Heart left ventricle (tissue), 16 donors: Measurements from ENCODE around the gene SLC6A20. TPM values are rescaled to one million over a fixed set of nuclear protein-coding genes. Genes with fewer than 3 reads are reported as not detected.

Source experiments
- ATAC-seq, 4 donors: fragments of 200-7000 bp; cut with Tn5 transposase; one replicate each; pipeline ENCODE4 v1.9.1; 2020 to 2022; ENCODE audit warnings: moderate library complexity in 4 of 4, mild to moderate bottlenecking in 3 of 4, moderate number of reproducible peaks in 1 of 4
- DNase-seq, 5 donors: peaks; one replicate each; pipeline ENCODE4 v3.0.0-alpha.2; 2020
- H3K27ac ChIP-seq, 12 donors: fragments of 200-600 bp; sonication (generic) in 4 of 12; one replicate each; pipeline versions ENCODE4 v1.5.0 to v1.8.0; 2016 to 2022; ENCODE audit warnings: mild to moderate bottlenecking in 2 of 12
- H3K27me3 ChIP-seq, 9 donors: fragments of 200-600 bp; sonication (generic) in 2 of 9; one replicate each; pipeline versions ENCODE4 v1.5.1 to v1.8.0; 2016 to 2022; ENCODE audit warnings: mild to moderate bottlenecking in 3 of 9
- H3K36me3 ChIP-seq, 9 donors: fragments of 200-600 bp; sonication (generic) in 2 of 9; one replicate each; pipeline versions ENCODE4 v1.5.0 to v1.8.0; 2018 to 2022; ENCODE audit warnings: mild to moderate bottlenecking in 2 of 9
- H3K4me1 ChIP-seq, 12 donors: fragments of 200-600 bp; sonication (generic) in 4 of 12; one replicate each; pipeline versions ENCODE4 v1.5.0 to v1.8.0; 2016 to 2022; ENCODE audit warnings: mild to moderate bottlenecking in 3 of 12
- H3K4me3 ChIP-seq, 12 donors: fragments of 200-600 bp; sonication (generic) in 4 of 12; one replicate each; pipeline versions ENCODE4 v1.5.0 to v1.8.0; 2017 to 2022; ENCODE audit warnings: mild to moderate bottlenecking in 9 of 12, moderate library complexity in 4 of 12
- H3K9me3 ChIP-seq, 12 donors: fragments of 200-600 bp; sonication (generic) in 4 of 12; one replicate each; pipeline versions ENCODE4 v1.5.0 to v1.8.0; 2016 to 2022; ENCODE audit warnings: mild to moderate bottlenecking in 1 of 12
- POLR2A ChIP-seq, 2 donors: fragments of 450-650 bp; IDR thresholded peaks; one replicate each; pipeline ENCODE4 v1.6.1; 2017; ENCODE audit warnings: antibody characterized with exemption in 2 of 2, mild to moderate bottlenecking in 2 of 2, moderate library complexity in 2 of 2
- whole genome bisulfite sequencing, 4 donors: extraction: QIAGEN DNeasy Blood & Tissue Kit in 2 of 4; methylation state at CpG; one replicate each; pipeline versions ENCODE4 v1.1.5 to v1.1.7; 2013 to 2018; 5-methylcytosine and 5-hydroxymethylcytosine counted together
- intact Hi-C, 10 donors: fragments of 100-400 bp; cut with DNase I; formaldehyde crosslinking; loops; one replicate each; pipeline versions ENCODE4 v1.11.1 to v1.14.2; 2022
- polyA plus RNA-seq, 2 donors: library from polyadenylated mRNA; stranded (reverse); fragments of 200-250 nt; gene quantifications; one replicate each; pipeline ENCODE4 v1.2.3, GENCODE V29; 2013
- total RNA-seq, 9 donors: library from RNA; depleted of rRNA in 2 of 9; stranded (reverse); fragments of >200 nt in 2 of 9; fragmentation: NEBNext Ultra II Directional in 3 of 9; extraction: Animal tissue kit (Norgen Biotek cat#: 25700) in 3 of 9; gene quantifications; one replicate each; pipeline versions ENCODE4 v1.1.0 to v1.2.4, GENCODE V29; 2016 to 2023
- TF ChIP-seq, protein P1 (sequence below), 12 donors: fragments of 200-600 bp; sonication (generic) in 4 of 12; IDR thresholded peaks; one replicate each; pipeline versions ENCODE4 v1.5.0 to v1.8.0; 2018 to 2022; ENCODE audit warnings: antibody characterized with exemption in 12 of 12, mild to moderate bottlenecking in 5 of 12
- donor health status: ischemic (EF 13 %, LVEDD 7.1; RV severe dilation, severe dysfunction).
- donor health status: healthy with polysubstance abuse.
- donor health status: DM: no; HTN: yes; CAD: no.
- donor health status: DM: no; HTN: no; CAD: no.
- donor health status: ischemic (EF 25% LVEDD 6.9; RV normal size, moderate dysfunction).
- donor health status: ischemic (EF 25% LVEDD 5.7; RV mildly dilated, moderate dysfunction).
- donor health status: healthy.
- donor health status: DM: yes; HTN: yes; CAD: no.
- donor health status: ischemic (EF 35%, LVEDD 5.7; RV mildly dilated, moderate dysfunction).
- donor health status: nonischemic (EF 11% LVEDD 7.7; RV severe dilation, severe dysfunction).
- donor health status: DM: yes; HTN: yes; CAD: no.
- donor health status: PGD.
- donor health status: ischemic (EF 29% LVEDD 5.4; RV normal size, mild dysfunction).
- donor health status: nonischemic (EF 23%, LVEDD 6.1; RV moderate dilation, normal function).

SLC6A20 gene
- total and polyA plus RNA-seq, 11 donors = 0.12 to 0.59 (median 0.19) TPM; not detected in 8

DNA sequence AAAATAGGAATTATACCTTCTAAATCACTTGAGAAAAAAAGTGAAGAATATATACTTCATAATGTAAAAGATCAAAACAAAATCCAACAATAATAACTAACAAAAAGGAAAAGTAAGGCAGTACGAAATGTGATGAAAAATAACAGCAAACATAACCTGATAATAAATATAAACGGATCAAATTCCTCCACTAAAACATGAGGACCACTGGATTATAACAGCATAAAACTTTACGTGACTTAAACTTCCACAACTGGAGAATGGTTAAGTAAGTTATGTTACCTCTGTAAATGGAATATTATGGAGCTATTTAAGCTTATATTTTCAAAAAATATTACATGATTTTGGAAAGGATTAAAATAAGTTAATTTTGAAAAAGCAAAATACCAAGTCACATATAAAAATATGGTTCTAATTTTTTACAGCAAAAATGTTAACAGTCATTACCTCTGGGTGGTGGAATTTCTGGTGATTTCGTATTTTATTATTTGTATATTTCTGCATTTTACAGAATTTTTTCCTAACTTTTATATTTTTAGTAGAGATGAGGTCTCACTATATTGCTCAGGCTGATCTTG, 7.0 kb downstream of the SLC6A20 start:
- ATAC-seq = no peak

DNA sequence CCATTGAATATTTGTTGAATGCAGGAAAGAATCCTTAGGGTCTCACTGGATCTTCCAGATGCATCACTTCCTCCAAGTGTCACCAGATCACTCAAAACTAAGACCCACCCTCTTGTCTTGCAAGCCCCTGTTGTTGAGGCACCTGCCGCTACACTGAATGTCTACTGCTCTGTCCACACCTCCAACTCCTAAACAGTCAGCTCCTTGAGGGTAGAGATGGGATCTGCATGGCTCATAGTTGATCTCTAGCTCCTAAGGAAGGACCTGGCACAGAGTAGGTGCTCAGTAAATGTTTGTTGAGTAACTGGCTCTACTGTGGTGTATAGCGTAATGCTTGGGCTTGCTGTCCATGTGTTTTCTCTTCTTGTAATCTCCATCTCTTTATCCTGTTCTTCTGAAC, 8.8 kb downstream of the SLC6A20 start:
- Histone ChIP-seq H3K36me3 (no peaks in the 10 kb centered on the region), H3K4me1 (no peaks in the 10 kb centered on the region), H3K4me3 (no peak overlapping the region), H3K27me3 (no peaks in the 10 kb centered on the region), H3K9me3 (peaks cover 0 to 26% (median 13%) of the 10 kb centered on the region in 12 donors), H3K27ac (no peak overlapping the region)
- intact Hi-C loops = no loop called here
- DNase-seq (no peak), ATAC-seq (no peak)
- no peak for TF ChIP-seq POLR2A (IDR thresholded peaks at IDR 0.05)
- TF ChIP-seq, protein P1, sequence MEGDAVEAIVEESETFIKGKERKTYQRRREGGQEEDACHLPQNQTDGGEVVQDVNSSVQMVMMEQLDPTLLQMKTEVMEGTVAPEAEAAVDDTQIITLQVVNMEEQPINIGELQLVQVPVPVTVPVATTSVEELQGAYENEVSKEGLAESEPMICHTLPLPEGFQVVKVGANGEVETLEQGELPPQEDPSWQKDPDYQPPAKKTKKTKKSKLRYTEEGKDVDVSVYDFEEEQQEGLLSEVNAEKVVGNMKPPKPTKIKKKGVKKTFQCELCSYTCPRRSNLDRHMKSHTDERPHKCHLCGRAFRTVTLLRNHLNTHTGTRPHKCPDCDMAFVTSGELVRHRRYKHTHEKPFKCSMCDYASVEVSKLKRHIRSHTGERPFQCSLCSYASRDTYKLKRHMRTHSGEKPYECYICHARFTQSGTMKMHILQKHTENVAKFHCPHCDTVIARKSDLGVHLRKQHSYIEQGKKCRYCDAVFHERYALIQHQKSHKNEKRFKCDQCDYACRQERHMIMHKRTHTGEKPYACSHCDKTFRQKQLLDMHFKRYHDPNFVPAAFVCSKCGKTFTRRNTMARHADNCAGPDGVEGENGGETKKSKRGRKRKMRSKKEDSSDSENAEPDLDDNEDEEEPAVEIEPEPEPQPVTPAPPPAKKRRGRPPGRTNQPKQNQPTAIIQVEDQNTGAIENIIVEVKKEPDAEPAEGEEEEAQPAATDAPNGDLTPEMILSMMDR (IDR thresholded peaks at IDR 0.05) = no peak
- WGBS, 4 donors = 91 to 97% (median 95%) methylated on average over 2 of the region's 2 CpGs

More for the DNA sequence above, 7.0 kb downstream of the SLC6A20 start:
- intact Hi-C loops = no loop called here
- H3K4me3 ChIP-seq = no peak overlapping the region
- H3K36me3 ChIP-seq = no peaks in the 10 kb centered on the region
- H3K27me3 ChIP-seq = peaks cover 0 to 10% (median 0%) of the 10 kb centered on the region in 9 donors
- peaks cover 0 to 26% (median 13%) of the 10 kb centered on the region in 12 donors for H3K9me3 ChIP-seq
- H3K27ac ChIP-seq = no peak overlapping the region
- 78 to 84% (median 79%) methylated on average over 4 of the region's 4 CpGs for WGBS, 4 donors
- no peak for DNase-seq
- no peaks in the 10 kb centered on the region for H3K4me1 ChIP-seq
- no peak for TF ChIP-seq POLR2A (IDR thresholded peaks at IDR 0.05)

DNA sequence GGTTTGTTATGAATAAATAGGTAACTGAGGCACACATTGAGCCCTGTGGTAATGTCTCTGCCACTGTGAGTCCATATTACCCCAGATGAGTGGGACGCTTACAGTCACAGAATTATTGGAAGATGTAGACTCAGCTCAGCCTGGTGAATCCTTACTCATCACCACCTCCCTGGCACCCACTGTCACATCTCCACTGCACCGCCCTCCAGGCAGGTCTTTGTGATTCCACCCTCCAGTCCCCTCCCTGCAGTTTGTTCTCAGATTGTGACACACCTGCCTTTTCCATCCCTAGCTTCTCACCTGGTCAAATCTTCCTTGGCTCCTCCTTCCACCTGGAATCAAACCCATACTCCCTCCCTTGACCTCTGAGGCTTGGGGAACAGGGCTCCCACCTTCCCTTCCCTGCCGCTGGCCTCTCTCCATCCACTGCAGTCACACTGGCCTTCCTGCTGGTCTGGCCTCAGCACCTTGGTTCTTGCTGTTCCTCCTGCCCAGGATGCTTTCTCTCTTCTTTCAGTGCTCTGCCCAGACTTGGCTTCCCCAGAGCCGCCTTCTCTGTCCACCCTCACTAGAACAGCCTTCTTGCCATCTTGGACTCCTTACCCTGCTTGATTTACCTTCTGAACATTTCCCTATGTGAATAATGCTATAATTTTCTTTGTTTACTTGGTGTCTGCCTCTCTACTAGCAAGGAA, 9.4 kb downstream of the SLC6A20 start:
- H3K27me3 ChIP-seq = no peaks in the 10 kb centered on the region
- H3K27ac ChIP-seq = no peak overlapping the region
- no peaks in the 10 kb centered on the region for H3K4me1 ChIP-seq
- H3K9me3 ChIP-seq = peaks cover 0 to 26% (median 13%) of the 10 kb centered on the region in 12 donors
- H3K36me3 ChIP-seq = no peaks in the 10 kb centered on the region
- H3K4me3 ChIP-seq = no peak overlapping the region
- WGBS, 4 donors = 74 to 91% (median 87%) methylated on average over 4 of the region's 4 CpGs
- TF ChIP-seq, protein P1 (IDR thresholded peaks at IDR 0.05) = no peak
- no peak for TF ChIP-seq POLR2A (IDR thresholded peaks at IDR 0.05)
- DNase-seq = no peak
- ATAC-seq = no peak
- intact Hi-C loops = no loop called here

- 82 to 84% (median 83%) methylated on average over 3 of the region's 3 CpGs for WGBS, 4 donors
- ATAC-seq (no peak), DNase-seq (no peak)
- H3K36me3 ChIP-seq = no peaks in the 10 kb centered on the region
- no peaks in the 10 kb centered on the region for H3K4me1 ChIP-seq
- no peak overlapping the region for H3K4me3 ChIP-seq
- H3K9me3 ChIP-seq = peaks cover 0 to 26% (median 13%) of the 10 kb centered on the region in 12 donors
- no peaks in the 10 kb centered on the region for H3K27me3 ChIP-seq
- no peak overlapping the region for H3K27ac ChIP-seq
- intact Hi-C loops = no loop called here
- TF ChIP-seq POLR2A (IDR thresholded peaks at IDR 0.05) = no peak
- TF ChIP-seq, protein P1 (IDR thresholded peaks at IDR 0.05) = no peak
Observed at GRCh38 chr3:45785605-45786150, 10.7 kb downstream of the SLC6A20 start.
